ENCODE data around the gene PIANP. TPM values are rescaled to one million over a fixed set of nuclear protein-coding genes. Genes with fewer than 3 reads are reported as not detected.

PIANP gene
- total RNA-seq, 2 donors from 2014 or later: 3.1 TPM; not detected in 1

DNA sequence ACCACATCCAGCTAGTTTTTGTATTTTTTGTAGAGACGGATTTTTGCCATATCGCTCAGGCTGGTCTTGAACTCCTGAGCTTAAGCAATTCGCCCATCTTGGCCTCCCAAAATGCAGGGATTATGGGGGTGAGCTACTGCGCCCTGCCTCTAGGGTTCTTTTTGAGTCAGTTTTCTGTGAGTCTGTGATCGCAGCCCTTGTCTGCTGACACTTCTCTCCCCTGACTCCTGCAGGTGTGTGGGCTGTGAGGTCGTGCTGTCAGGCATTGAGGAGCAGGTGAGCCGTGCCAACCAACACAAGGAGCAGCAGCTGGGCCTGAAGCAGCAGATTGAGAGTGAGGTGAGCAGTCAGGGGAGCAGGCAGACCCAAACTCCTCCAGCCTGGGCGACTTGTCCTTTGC lies 29.6 kb upstream of the PIANP start:
- DNase-seq (ENCODE audit: low spot score): no peak
- peaks cover 13 to 14% of the 10 kb centered on the region in 2 donors for H3K36me3 ChIP-seq
- intact Hi-C loops (cut with DNase I): no loop called here
- H3K9me3 ChIP-seq: no peaks in the 10 kb centered on the region
- H3K4me1 ChIP-seq (replicated peaks): no peaks in the 10 kb centered on the region
- H3K4me3 ChIP-seq: no peak overlapping the region
- 87% methylated on average over 8 of the region's 8 CpGs for WGBS
- no peak overlapping the region for H3K27ac ChIP-seq
- TF ChIP-seq CTCF (IDR thresholded peaks at IDR 0.05): no peak
- no peak for TF ChIP-seq POLR2AphosphoS5 (IDR thresholded peaks at IDR 0.05)
- no peak for TF ChIP-seq POLR2A (IDR thresholded peaks at IDR 0.05)
- no peaks in the 10 kb centered on the region for H3K27me3 ChIP-seq (replicated peaks; ENCODE audit: insufficient read depth)

DNA sequence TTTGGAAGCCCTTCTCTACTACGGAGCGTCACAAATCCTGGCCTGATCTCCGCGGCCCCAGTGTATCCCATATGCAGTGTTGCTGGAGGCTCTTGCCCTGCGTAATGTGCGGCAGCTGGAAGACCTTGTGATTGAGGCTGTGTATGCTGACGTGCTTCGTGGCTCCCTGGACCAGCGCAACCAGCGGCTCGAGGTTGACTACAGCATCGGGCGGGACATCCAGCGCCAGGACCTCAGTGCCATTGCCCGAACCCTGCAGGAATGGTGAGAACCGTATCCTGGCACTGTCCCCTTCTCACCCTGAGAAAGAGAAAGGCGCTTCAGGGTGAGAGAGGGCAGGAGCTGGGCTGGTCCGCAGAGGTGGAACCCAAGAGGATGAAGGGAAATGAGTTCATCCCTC lies 28.6 kb upstream of the PIANP start:
- no peak for TF ChIP-seq CTCF (IDR thresholded peaks at IDR 0.05)
- TF ChIP-seq POLR2A (IDR thresholded peaks at IDR 0.05): no peak
- no peak for TF ChIP-seq POLR2AphosphoS5 (IDR thresholded peaks at IDR 0.05)
- no peaks in the 10 kb centered on the region for H3K27me3 ChIP-seq (replicated peaks; ENCODE audit: insufficient read depth)
- H3K36me3 ChIP-seq: peaks cover 13 to 14% of the 10 kb centered on the region in 2 donors
- DNase-seq (ENCODE audit: low spot score): no peak
- 96% methylated on average over 18 of the region's 18 CpGs for WGBS
- intact Hi-C loops (cut with DNase I): no loop called here
- H3K4me3 ChIP-seq: no peak overlapping the region
- H3K9me3 ChIP-seq: no peaks in the 10 kb centered on the region
- H3K27ac ChIP-seq: no peak overlapping the region
- H3K4me1 ChIP-seq (replicated peaks): no peaks in the 10 kb centered on the region

DNA sequence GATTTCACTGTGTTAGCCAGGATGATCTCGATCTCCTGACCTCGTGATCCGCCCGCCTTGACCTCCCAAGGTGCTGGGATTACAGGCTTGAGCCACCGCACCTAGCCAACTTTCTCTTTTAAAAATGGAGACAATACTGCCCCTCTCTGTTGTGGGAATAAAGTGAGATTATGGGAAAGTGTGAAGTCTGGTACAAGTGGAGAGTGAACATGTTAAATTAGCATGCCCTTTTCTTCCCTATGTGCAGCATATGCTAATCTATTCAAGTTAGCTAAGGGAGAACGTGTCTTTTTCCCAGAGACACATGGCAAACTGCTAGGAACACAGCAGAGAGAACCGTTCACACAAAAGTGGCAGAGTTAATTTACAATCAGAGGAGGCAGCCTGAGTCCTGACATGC lies 24.7 kb upstream of the PIANP start:
- TF ChIP-seq POLR2AphosphoS5 (IDR thresholded peaks at IDR 0.05): no peak
- TF ChIP-seq CTCF (IDR thresholded peaks at IDR 0.05): no peak
- no peak for TF ChIP-seq POLR2A (IDR thresholded peaks at IDR 0.05)
- intact Hi-C loops (cut with DNase I): no loop called here
- WGBS: 92% methylated on average over 7 of the region's 7 CpGs

GRCh38 chr12:6724409-6724797 lies 23.8 kb upstream of the PIANP start:
- peak; percentile 7 for DNase-seq (ENCODE audit: low spot score)
- peaks cover 5 to 6% of the 10 kb centered on the region in 2 donors for H3K36me3 ChIP-seq
- H3K9me3 ChIP-seq: no peaks in the 10 kb centered on the region
- intact Hi-C loops (cut with DNase I): loop anchor here (1.0 kb wide), 1 partner anchor 35 kb away; the partner anchor contains the start of gene ZNF384
- peak overlapping the region; percentile 73 to 76 for H3K27ac ChIP-seq
- H3K4me3 ChIP-seq: peak overlapping the region; percentile 49 to 59
- TF ChIP-seq POLR2AphosphoS5 (IDR thresholded peaks at IDR 0.05): no peak
- TF ChIP-seq CTCF (IDR thresholded peaks at IDR 0.05): no peak
- no peak for TF ChIP-seq POLR2A (IDR thresholded peaks at IDR 0.05)
- H3K27me3 ChIP-seq (replicated peaks; ENCODE audit: insufficient read depth): no peaks in the 10 kb centered on the region
- WGBS: 8% methylated on average over 10 of the region's 10 CpGs
- H3K4me1 ChIP-seq (replicated peaks): no peaks in the 10 kb centered on the region

More for the DNA sequence above, 24.7 kb upstream of the PIANP start:
- no peaks in the 10 kb centered on the region for H3K9me3 ChIP-seq
- H3K27ac ChIP-seq: no peak overlapping the region
- H3K4me3 ChIP-seq: no peak overlapping the region
- no peaks in the 10 kb centered on the region for H3K27me3 ChIP-seq (replicated peaks; ENCODE audit: insufficient read depth)
- no peaks in the 10 kb centered on the region for H3K4me1 ChIP-seq (replicated peaks)
- H3K36me3 ChIP-seq: peaks cover 5 to 9% of the 10 kb centered on the region in 2 donors
- DNase-seq (ENCODE audit: low spot score): no peak

GRCh38 chr12:6723607-6724408 lies 23.2 kb upstream of the PIANP start, which contains the start of gene COPS7A:
TSS of gene COPS7A (plus strand) at chr12:6724046. CDS start at chr12:6724657, 611 bp downstream.
- Histone ChIP-seq H3K36me3 (peaks cover 0 to 4% of the 10 kb centered on the region in 2 donors), H3K4me3 (peak within 1 kb of the TSS; percentile 49 to 59), H3K27me3 (replicated peaks; ENCODE audit: insufficient read depth) (no peaks in the 10 kb centered on the region), H3K9me3 (no peaks in the 10 kb centered on the region), H3K27ac (peak within 1 kb of the TSS; percentile 73 to 76), H3K4me1 (replicated peaks) (no peaks in the 10 kb centered on the region)
- under 1% methylated on average over 34 of the region's 49 CpGs for WGBS
- TF ChIP-seq CTCF (IDR thresholded peaks at IDR 0.05) (peak in 2 of 4 experiments; percentile 17 to 30), POLR2AphosphoS5 (IDR thresholded peaks at IDR 0.05) (peak; percentile 96), POLR2A (IDR thresholded peaks at IDR 0.05) (peak; percentile 64)
- DNase-seq (ENCODE audit: low spot score): peak; percentile 98
- intact Hi-C loops (cut with DNase I): loop anchor here (1.0 kb wide), 1 partner anchor 35 kb away; the partner anchor contains the start of gene ZNF384
